GM12891 (cell line): ENCODE data around the gene ATG7.

Experiments
- POLR2AphosphoS5 ChIP-seq: IDR thresholded peaks from 2 replicates; pipeline ENCODE4 v1.6.1; 2011; ENCODE audit warnings: low read depth, low read length, control low read depth
- TAF1 ChIP-seq: IDR thresholded peaks from 2 replicates; pipeline ENCODE4 v1.6.1; 2011; ENCODE audit warnings: low read depth, low read length, control low read depth

GRCh38 chr3:11379824-11380701, 107.9 kb downstream of the ATG7 start:
- TF ChIP-seq POLR2AphosphoS5, result no peak
- no peak for TF ChIP-seq TAF1
